ENCODE results near the gene RAB21. TPM values are rescaled to one million over a fixed set of nuclear protein-coding genes. Genes with fewer than 3 reads are reported as not detected.

RAB21 gene
- total and polyA plus RNA-seq, 2 of the 4 experiments (the other 2 are of a cell fraction): 13.8 to 15.0 TPM

Other genes with a start within 250 kb of the RAB21 start
- gene ZFC3H1, start 91.0 kb upstream of the RAB21 start, total RNA-seq (2012; rRNA removed): 16.8 and 28.6 TPM in 2 replicates
- 16.8 and 23.3 TPM in 2 replicates for gene ZFC3H1, start 91.0 kb upstream of the RAB21 start, polyA plus RNA-seq (2012; rRNA removed)
- 1.4 and 2.8 TPM in 2 replicates for gene THAP2, start 90.6 kb upstream of the RAB21 start, total RNA-seq (2012; rRNA removed)
- gene THAP2, start 90.6 kb upstream of the RAB21 start, polyA plus RNA-seq (2012; rRNA removed): 1.7 and 2.5 TPM in 2 replicates
- 28.7 and 43.9 TPM in 2 replicates for gene TMEM19, start 68.8 kb upstream of the RAB21 start, total RNA-seq (2012; rRNA removed)
- 8.9 and 11.4 TPM in 2 replicates for gene TMEM19, start 68.8 kb upstream of the RAB21 start, polyA plus RNA-seq (2012; rRNA removed)
- gene TBC1D15, start 84.9 kb downstream of the RAB21 start, total RNA-seq (2012; rRNA removed): 12.5 and 18.3 TPM in 2 replicates
- 10.1 and 14.2 TPM in 2 replicates for gene TBC1D15, start 84.9 kb downstream of the RAB21 start, polyA plus RNA-seq (2012; rRNA removed)
- not detected in 2 replicates for gene TPH2, start 184.0 kb downstream of the RAB21 start, total RNA-seq (2012; rRNA removed)
- gene TPH2, start 184.0 kb downstream of the RAB21 start, polyA plus RNA-seq (2012; rRNA removed): not detected in 2 replicates

Data from IMR-90 (cell line).